Ishikawa (cell line): Measurements from ENCODE around the gene GPR84.
A peak's percentile ranks its signal among the peaks of the same experiment; 100 is the strongest.

Experiments
- CEBPB ChIP-seq: IDR thresholded peaks from 2 replicates; pipeline ENCODE4 v1.6.1; 2012
- CREB1 ChIP-seq: IDR thresholded peaks from 2 replicates; pipeline ENCODE4 v1.6.1; 2012; ENCODE audit warnings: low read depth
- EGR1 ChIP-seq: IDR thresholded peaks from 2 replicates; pipeline ENCODE4 v1.6.1; 2012
- EP300 ChIP-seq: IDR thresholded peaks from 2 replicates; pipeline ENCODE4 v1.6.1; 2012; ENCODE audit warnings: borderline replicate concordance
- FOXM1 ChIP-seq: IDR thresholded peaks from 2 replicates; pipeline ENCODE4 v1.6.1; 2012; ENCODE audit warnings: low read depth, borderline replicate concordance
- NFIC ChIP-seq: IDR thresholded peaks from 2 replicates; pipeline ENCODE4 v1.6.1; 2012
- RAD21 ChIP-seq: IDR thresholded peaks from 2 replicates; pipeline ENCODE4 v1.6.1; 2012; ENCODE audit warnings: low read depth
- TAF1 ChIP-seq: IDR thresholded peaks from 2 replicates; pipeline ENCODE4 v1.6.1; 2012; ENCODE audit warnings: low read depth, mild to moderate bottlenecking
- TCF12 ChIP-seq: IDR thresholded peaks from 2 replicates; pipeline ENCODE4 v1.6.1; 2012; ENCODE audit warnings: low read depth
- TEAD4 ChIP-seq: IDR thresholded peaks from 2 replicates; pipeline ENCODE4 v1.6.1; 2012
- YY1 ChIP-seq: IDR thresholded peaks from 2 replicates; pipeline ENCODE4 v1.6.1; 2012; ENCODE audit warnings: low read depth
- ZBTB7A ChIP-seq: IDR thresholded peaks from 2 replicates; pipeline ENCODE4 v1.6.1; 2012; ENCODE audit warnings: low read depth
- TF ChIP-seq, protein P1 (sequence below): IDR thresholded peaks from 2 replicates; pipeline ENCODE4 v1.6.1; 2012; ENCODE audit warnings: low read depth, mild to moderate bottlenecking
- TF ChIP-seq, protein P2 (sequence below): IDR thresholded peaks from 2 replicates; pipeline ENCODE4 v1.6.1; 2012
- TF ChIP-seq, protein P3 (sequence below): IDR thresholded peaks from 2 replicates; pipeline ENCODE4 v1.6.1; 2012

Gene GPR84

DNA sequence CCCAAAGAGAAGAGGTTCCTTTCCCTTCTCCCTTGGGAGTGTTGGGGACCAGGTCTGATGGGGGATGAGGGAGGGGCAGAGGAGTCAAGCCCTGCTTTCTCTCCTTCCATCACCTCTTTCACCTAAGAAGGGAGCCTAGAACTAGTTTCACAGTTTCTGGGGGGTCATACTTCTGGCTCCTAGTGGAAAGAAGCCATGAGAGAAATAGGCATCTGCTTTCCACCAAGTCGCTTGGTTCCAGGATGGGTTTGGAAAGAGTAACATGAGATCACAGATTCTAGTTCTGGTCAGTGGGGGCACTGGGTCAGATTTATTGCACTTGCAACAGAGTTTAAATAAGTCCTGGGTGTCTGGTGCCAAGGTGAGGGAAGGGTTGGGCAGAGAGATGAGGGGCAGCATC, 30.7 kb upstream of the GPR84 start:
- TF ChIP-seq ZBTB7A, result no peak
- TF ChIP-seq CREB1, result no peak

DNA sequence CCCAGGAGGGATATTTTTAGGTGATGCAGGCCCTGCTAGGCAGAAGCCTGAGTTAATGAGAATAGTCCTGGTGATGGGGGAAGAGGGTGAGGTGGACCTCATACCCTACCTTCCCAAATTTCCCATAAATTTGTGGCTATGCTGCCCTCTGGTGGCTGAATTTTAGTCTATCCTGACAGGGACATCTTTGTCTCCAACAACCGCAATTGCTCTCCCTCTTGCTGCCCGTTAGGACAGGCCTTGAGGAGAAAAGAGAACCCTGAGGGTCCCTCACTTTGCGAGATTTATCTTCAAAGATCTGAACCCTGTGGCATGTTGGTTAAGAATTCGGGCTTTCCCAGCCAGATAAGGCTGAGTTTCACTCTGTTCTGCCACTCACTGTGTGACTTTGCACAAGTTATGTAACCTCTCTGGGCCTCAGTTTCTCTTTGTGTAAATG, 30.0 kb upstream of the GPR84 start:
- TF ChIP-seq CEBPB (no peak), TCF12 (no peak), EP300 (no peak), YY1 (no peak), RAD21 (peak; percentile 76)
- TF ChIP-seq, protein P1, sequence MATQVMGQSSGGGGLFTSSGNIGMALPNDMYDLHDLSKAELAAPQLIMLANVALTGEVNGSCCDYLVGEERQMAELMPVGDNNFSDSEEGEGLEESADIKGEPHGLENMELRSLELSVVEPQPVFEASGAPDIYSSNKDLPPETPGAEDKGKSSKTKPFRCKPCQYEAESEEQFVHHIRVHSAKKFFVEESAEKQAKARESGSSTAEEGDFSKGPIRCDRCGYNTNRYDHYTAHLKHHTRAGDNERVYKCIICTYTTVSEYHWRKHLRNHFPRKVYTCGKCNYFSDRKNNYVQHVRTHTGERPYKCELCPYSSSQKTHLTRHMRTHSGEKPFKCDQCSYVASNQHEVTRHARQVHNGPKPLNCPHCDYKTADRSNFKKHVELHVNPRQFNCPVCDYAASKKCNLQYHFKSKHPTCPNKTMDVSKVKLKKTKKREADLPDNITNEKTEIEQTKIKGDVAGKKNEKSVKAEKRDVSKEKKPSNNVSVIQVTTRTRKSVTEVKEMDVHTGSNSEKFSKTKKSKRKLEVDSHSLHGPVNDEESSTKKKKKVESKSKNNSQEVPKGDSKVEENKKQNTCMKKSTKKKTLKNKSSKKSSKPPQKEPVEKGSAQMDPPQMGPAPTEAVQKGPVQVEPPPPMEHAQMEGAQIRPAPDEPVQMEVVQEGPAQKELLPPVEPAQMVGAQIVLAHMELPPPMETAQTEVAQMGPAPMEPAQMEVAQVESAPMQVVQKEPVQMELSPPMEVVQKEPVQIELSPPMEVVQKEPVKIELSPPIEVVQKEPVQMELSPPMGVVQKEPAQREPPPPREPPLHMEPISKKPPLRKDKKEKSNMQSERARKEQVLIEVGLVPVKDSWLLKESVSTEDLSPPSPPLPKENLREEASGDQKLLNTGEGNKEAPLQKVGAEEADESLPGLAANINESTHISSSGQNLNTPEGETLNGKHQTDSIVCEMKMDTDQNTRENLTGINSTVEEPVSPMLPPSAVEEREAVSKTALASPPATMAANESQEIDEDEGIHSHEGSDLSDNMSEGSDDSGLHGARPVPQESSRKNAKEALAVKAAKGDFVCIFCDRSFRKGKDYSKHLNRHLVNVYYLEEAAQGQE, result no peak

DNA sequence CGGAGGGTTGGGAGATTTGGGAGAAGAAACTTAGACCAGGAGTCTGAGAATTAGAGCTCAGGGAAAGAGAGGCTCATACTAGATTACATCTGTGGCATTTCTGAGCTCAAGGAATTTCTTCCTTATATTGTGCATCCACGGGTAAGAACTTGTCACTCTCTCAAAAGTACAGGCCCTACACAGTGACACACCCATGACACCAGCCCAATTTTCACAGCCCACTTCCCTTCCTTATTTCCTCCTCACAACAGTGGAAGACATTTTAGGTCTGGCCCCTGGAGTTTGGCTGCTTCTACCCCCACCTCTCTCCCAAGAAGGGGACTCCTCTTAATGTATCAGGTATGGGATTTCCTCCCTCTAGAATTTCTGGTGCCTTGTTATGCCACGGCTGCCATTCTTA, 29.5 kb upstream of the GPR84 start:
- no peak for TF ChIP-seq FOXM1

DNA sequence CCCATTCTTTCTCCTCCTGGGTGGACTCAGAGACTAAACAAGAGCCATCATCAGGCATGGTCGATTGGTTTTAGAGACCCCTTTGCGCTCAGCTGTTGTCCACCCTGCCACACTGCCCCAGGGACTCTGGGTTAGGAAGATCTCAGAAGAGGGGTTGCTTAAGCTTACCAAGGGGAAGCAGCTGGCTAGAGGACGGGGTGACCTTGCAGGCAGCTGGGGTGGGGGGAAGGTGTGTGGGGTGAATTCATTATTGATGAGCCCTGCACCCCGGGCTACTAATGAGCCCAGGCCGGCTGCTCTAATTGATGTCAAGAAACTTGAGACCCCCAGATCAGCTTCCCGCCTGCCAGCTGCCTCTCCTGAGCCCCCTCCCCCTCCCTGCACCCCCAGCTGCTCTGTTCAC, 28.9 kb upstream of the GPR84 start:
- TF ChIP-seq EP300 (no peak), CEBPB (no peak), ZBTB7A (no peak), TAF1 (no peak), NFIC (no peak), TCF12 (no peak), TEAD4 (no peak), EGR1 (no peak), RAD21 (no peak), FOXM1 (no peak), YY1 (no peak), CREB1 (no peak)
- TF ChIP-seq, protein P2, sequence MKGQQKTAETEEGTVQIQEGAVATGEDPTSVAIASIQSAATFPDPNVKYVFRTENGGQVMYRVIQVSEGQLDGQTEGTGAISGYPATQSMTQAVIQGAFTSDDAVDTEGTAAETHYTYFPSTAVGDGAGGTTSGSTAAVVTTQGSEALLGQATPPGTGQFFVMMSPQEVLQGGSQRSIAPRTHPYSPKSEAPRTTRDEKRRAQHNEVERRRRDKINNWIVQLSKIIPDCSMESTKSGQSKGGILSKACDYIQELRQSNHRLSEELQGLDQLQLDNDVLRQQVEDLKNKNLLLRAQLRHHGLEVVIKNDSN, result no peak
- TF ChIP-seq, protein P1, result no peak
- TF ChIP-seq, protein P3, sequence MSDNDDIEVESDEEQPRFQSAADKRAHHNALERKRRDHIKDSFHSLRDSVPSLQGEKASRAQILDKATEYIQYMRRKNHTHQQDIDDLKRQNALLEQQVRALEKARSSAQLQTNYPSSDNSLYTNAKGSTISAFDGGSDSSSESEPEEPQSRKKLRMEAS, result no peak

DNA sequence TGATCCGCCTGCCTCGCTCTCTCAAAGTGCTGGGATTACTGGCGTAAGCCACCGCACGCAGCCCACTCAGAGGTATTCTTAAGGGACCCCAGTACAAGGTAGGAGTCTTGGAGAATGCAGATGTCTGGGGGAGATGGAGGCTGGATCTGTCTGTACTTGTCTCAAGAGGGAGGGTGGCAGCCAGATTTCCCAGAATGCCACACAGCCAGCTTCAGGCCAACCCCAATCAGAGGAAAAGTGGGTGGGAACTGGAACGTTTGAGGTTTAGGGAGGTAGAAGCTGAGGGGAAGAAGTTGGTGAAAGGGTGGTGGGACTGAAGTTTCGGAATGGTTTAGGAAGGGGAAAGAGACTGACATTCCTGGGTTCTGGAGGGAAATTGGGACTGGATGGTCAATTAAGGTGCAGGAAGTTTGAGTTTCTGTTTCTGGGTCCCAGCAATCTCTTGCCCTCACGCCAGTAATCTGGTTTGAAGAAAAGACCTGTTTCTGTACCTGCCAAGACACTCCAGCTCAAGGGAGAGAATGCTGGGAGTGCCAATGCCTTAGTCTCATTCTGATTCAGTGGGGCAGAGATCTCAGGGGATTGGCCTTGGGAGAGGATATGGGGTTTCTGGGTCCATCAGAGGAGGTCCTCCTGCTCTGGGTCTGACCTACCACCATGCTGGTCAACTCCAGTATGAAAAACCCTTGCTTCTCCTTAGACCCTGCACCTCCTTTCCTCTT, 28.4 kb upstream of the GPR84 start:
- TF ChIP-seq TAF1 (no peak), RAD21 (no peak), NFIC (no peak), CREB1 (no peak), CEBPB (no peak), ZBTB7A (no peak), EGR1 (no peak), TCF12 (no peak), YY1 (no peak), FOXM1 (no peak)
- TF ChIP-seq, protein P1, result no peak
